Measurements from ENCODE around the gene MLYCD.

The MLYCD gene

DNA sequence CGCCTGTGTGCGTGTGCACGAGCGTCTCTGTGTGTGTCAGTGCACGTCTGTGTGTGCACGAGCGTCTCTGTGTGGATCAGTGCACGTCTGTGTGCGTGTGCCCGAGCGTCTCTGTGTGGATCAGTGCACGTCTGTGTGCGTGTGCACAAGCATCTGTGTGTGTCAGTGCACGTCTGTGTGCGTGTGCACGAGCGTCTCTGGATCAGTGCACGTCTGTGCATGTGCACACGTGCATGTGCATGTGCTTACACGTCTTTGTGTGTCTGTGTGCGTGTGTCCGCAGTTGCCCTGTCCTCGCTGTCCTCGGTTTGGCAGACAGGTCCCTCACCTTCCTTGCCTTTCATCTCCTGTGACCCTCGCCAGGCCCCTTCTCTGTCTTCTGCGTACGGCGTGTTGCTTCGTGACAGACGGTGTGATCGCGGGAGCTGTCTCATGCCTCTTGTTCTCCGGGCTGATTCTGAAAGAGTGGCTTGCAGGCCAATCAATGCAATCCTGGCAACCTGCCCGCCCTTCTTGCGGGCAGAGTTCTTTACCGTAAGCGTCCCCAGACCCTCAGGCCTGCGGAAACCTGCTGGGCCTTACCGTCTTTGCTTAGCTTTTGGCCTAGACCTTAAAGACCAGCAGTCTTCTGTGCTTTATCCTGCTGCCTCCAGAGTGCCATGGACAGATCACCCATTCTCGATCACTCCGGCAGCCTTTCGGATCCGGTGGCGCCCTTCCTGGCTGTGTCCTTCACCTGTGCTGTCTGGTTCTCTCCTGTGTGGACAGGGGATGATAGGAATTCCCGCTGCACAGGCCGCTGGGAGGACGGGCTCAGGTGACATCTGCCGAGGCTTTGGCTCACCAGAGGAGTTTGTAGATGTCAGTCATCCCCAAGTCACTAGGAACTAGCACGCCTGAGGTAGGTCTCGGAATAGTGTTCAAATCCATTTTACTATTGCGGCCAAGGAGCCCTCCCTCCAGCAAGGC is 18.5 kb downstream of the MLYCD start:
- Histone ChIP-seq H3K36me3 (peaks cover 78% of the 10 kb centered on the region), H3K4me3 (ENCODE audit: low read depth in 1 of 2, low read length in 1 of 2) (no peak overlapping the region), H3K9me3 (no peaks in the 10 kb centered on the region), H3K27ac (no peak overlapping the region), H3K4me1 (ENCODE audit: control insufficient read depth in 1 of 2, insufficient read depth in 1 of 2, low read depth in 1 of 2, low read length in 1 of 2) (no peaks in the 10 kb centered on the region), H3K27me3 (no peaks in the 10 kb centered on the region)
- TF ChIP-seq, protein P1, sequence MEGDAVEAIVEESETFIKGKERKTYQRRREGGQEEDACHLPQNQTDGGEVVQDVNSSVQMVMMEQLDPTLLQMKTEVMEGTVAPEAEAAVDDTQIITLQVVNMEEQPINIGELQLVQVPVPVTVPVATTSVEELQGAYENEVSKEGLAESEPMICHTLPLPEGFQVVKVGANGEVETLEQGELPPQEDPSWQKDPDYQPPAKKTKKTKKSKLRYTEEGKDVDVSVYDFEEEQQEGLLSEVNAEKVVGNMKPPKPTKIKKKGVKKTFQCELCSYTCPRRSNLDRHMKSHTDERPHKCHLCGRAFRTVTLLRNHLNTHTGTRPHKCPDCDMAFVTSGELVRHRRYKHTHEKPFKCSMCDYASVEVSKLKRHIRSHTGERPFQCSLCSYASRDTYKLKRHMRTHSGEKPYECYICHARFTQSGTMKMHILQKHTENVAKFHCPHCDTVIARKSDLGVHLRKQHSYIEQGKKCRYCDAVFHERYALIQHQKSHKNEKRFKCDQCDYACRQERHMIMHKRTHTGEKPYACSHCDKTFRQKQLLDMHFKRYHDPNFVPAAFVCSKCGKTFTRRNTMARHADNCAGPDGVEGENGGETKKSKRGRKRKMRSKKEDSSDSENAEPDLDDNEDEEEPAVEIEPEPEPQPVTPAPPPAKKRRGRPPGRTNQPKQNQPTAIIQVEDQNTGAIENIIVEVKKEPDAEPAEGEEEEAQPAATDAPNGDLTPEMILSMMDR (IDR thresholded peaks at IDR 0.05): no peak

DNA sequence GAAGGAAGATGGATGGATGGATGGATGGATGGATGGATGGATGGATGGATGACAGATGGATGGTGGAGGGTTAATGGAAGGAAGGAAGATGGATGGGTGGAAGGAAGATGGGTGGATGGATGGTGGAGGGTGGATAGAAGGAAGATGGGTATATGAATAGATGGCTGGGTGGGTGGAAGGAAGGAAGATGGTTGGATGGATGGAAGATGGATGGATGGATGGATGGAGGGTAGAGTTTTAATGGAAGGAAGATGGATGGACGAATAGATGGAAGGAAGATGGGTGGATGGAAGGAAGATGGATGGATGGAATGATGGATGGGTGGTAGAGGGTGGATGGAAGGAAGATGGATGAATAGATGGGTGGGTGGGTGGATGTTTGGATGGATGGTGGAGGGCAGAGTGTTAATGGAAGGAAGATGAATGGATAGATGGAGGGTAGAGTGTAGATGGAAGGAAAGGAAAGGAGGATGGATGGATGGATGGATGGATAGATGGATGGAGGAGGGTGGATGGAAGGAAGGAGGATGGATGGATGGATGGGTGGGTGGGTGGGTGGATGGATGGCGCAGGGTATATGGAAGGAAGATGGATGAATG is 22.1 kb downstream of the MLYCD start:
- Histone ChIP-seq H3K9me3 (no peaks in the 10 kb centered on the region), H3K4me3 (ENCODE audit: low read depth in 1 of 2, low read length in 1 of 2) (no peak overlapping the region), H3K4me1 (ENCODE audit: control insufficient read depth in 1 of 2, insufficient read depth in 1 of 2, low read depth in 1 of 2, low read length in 1 of 2) (no peaks in the 10 kb centered on the region), H3K27me3 (no peaks in the 10 kb centered on the region), H3K27ac (no peak overlapping the region), H3K36me3 (peaks cover 53% of the 10 kb centered on the region)
- TF ChIP-seq, protein P1 (IDR thresholded peaks at IDR 0.05): no peak

GRCh38 chr16:83923581-83924365 is 24.9 kb downstream of the MLYCD start:
- Histone ChIP-seq H3K9me3 (no peaks in the 10 kb centered on the region), H3K4me3 (ENCODE audit: low read depth in 1 of 2, low read length in 1 of 2) (no peak overlapping the region), H3K36me3 (peaks cover 34% of the 10 kb centered on the region), H3K27ac (no peak overlapping the region), H3K27me3 (no peaks in the 10 kb centered on the region), H3K4me1 (ENCODE audit: control insufficient read depth in 1 of 2, insufficient read depth in 1 of 2, low read depth in 1 of 2, low read length in 1 of 2) (no peaks in the 10 kb centered on the region)
- TF ChIP-seq, protein P1 (IDR thresholded peaks at IDR 0.05): no peak

DNA sequence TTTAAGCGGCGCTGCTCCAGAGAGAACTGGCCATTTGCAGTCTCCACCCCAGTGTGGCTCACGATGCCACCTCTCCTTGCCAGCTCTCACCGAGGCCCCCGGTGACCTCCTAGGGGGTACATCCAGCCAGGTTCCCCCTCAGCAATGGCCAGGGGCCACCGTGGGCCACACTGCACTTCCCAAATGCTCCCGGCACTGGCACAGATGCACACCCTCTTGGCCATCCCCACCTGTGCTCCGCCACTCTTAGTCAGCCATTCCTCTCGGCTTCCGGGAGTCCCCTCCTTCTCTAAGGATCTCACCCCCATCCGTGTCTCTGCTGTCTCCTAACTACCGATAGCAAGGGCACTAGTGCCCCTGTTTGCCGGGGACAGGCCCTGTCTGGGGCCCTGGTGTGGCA is 25.8 kb downstream of the MLYCD start:
- no peaks in the 10 kb centered on the region for H3K9me3 ChIP-seq
- no peaks in the 10 kb centered on the region for H3K27me3 ChIP-seq
- no peak overlapping the region for H3K4me3 ChIP-seq (ENCODE audit: low read depth in 1 of 2, low read length in 1 of 2)
- TF ChIP-seq, protein P1 (IDR thresholded peaks at IDR 0.05): no peak
- peaks cover 25% of the 10 kb centered on the region for H3K36me3 ChIP-seq
- H3K4me1 ChIP-seq (ENCODE audit: control insufficient read depth in 1 of 2, insufficient read depth in 1 of 2, low read depth in 1 of 2, low read length in 1 of 2): no peaks in the 10 kb centered on the region
- no peak overlapping the region for H3K27ac ChIP-seq

- TF ChIP-seq, protein P1 (IDR thresholded peaks at IDR 0.05): no peak
- H3K4me3 ChIP-seq (ENCODE audit: low read depth in 1 of 2, low read length in 1 of 2): no peak overlapping the region
- no peaks in the 10 kb centered on the region for H3K4me1 ChIP-seq (ENCODE audit: control insufficient read depth in 1 of 2, insufficient read depth in 1 of 2, low read depth in 1 of 2, low read length in 1 of 2)
- H3K27ac ChIP-seq: no peak overlapping the region
- peaks cover 18% of the 10 kb centered on the region for H3K36me3 ChIP-seq
- H3K9me3 ChIP-seq: no peaks in the 10 kb centered on the region
- no peaks in the 10 kb centered on the region for H3K27me3 ChIP-seq
Measured at GRCh38 chr16:83925095-83925905, 26.4 kb downstream of the MLYCD start.
